ENCODE data around the gene MAGEF1. TPM values are rescaled to one million over a fixed set of nuclear protein-coding genes. Genes with fewer than 3 reads are reported as not detected.

The MAGEF1 gene
- total and polyA plus RNA-seq, 2 of the 8 experiments (the other 6 are each of a cell fraction or from before 2014, with no cell fraction given), result 26.5 to 56.7 TPM

- H3K18ac ChIP-seq (ENCODE audit: extremely low read depth, low read length), result no peak overlapping the region
- no peak overlapping the region for H2BK20ac ChIP-seq (ENCODE audit: low read length)
- H2AK5ac ChIP-seq (ENCODE audit: low read depth, low read length), result no peak overlapping the region
- no peak for TF ChIP-seq JUN (IDR thresholded peaks at IDR 0.05; ENCODE audit: low read depth, low read length)
- TF ChIP-seq EP300 (IDR thresholded peaks at IDR 0.05; ENCODE audit: borderline replicate concordance in 1 of 2, low read depth in 2 of 2, low read length in 2 of 2), result no peak
- TF ChIP-seq SAP30 (IDR thresholded peaks at IDR 0.05; ENCODE audit: insufficient read depth, insufficient replicate concordance, low read length), result no peak
- TF ChIP-seq KDM4A (IDR thresholded peaks at IDR 0.05; ENCODE audit: low read depth, low read length, severe bottlenecking), result no peak
- no peak for TF ChIP-seq BACH1 (IDR thresholded peaks at IDR 0.05; ENCODE audit: low read length)
- H3K79me1 ChIP-seq (ENCODE audit: low read depth, low read length), result no peaks in the 10 kb centered on the region
- 88% methylated on average over 4 of the region's 4 CpGs; no CpG with 5 or more reads in 1 of the 2 experiments for WGBS, 2 experiments (ENCODE audit: extremely low coverage in 1 of 2, insufficient coverage in 1 of 2, insufficient read length in 1 of 2, insufficient replicate concordance in 2 of 2, low coverage in 1 of 2, low lambda C conversion rate in 2 of 2, missing lambda C conversion rate in 1 of 2)
- H2BK120ac ChIP-seq (replicated peaks; ENCODE audit: low read depth, low read length), result no peak overlapping the region
- H3K79me2 ChIP-seq (ENCODE audit: control insufficient read depth in 1 of 2, insufficient read depth in 2 of 2, low read length in 2 of 2), result no peaks in the 10 kb centered on the region
- H3K4me3 ChIP-seq (ENCODE audit: extremely low read depth in 1 of 4, insufficient read depth in 2 of 4, low read depth in 3 of 4, low read length in 4 of 4), result no peak overlapping the region
- peak in 1 of 2 experiments; percentile 26 for DNase-seq (ENCODE audit: low read depth in 1 of 2, low spot score in 2 of 2)
- H2AFZ ChIP-seq (ENCODE audit: low read length), result no peak overlapping the region
- POLR2A ChIA-PET (ENCODE audit: partially characterized antibody), result no interaction called here
- H4K5ac ChIP-seq (ENCODE audit: insufficient read length, low read depth, low read length), result no peak overlapping the region
- no peaks in the 10 kb centered on the region for H3K27me3 ChIP-seq (replicated peaks in 1 of 4; ENCODE audit: control insufficient read depth in 3 of 4, extremely low read depth in 1 of 4, insufficient read depth in 3 of 4, low read length in 3 of 4)
- H3K36me3 ChIP-seq (ENCODE audit: control insufficient read depth in 2 of 4, insufficient read depth in 4 of 4, low read length in 3 of 4), result no peaks in the 10 kb centered on the region
- no peaks in the 10 kb centered on the region for H3K23me2 ChIP-seq (ENCODE audit: low read depth, low read length)
- no peak for FAIRE-seq
- no peak overlapping the region for H3K56ac ChIP-seq (replicated peaks; ENCODE audit: insufficient read length, low read depth, low read length)
- H2BK12ac ChIP-seq (ENCODE audit: low read depth, low read length), result no peak overlapping the region
- H3K23ac ChIP-seq (ENCODE audit: insufficient read length), result no peak overlapping the region
- no peak overlapping the region for H2BK15ac ChIP-seq (ENCODE audit: low read length)
- no peak overlapping the region for H3K4ac ChIP-seq (replicated peaks; ENCODE audit: insufficient read length, low read depth, low read length)
- H4K20me1 ChIP-seq (replicated peaks in 1 of 2; ENCODE audit: control insufficient read depth in 1 of 2, insufficient read depth in 2 of 2, low read length in 2 of 2), result no peaks in the 10 kb centered on the region
- no peak overlapping the region for H3K9ac ChIP-seq (replicated peaks in 1 of 4; ENCODE audit: extremely low read depth in 1 of 4, low read depth in 3 of 4, low read length in 3 of 4)
- H4K8ac ChIP-seq (ENCODE audit: extremely low read depth, insufficient read depth, low read length), result no peak overlapping the region
- CTCF ChIA-PET (ENCODE audit: partially characterized antibody), result interaction anchor here (0.7 to 5.6 kb wide), 3 partner anchors 13 to 64 kb away, joined by 3 to 27 read pairs (median 14); no protein-coding TSS in a partner anchor
- no peak overlapping the region for H2BK5ac ChIP-seq (ENCODE audit: low read depth, low read length)
- no peaks in the 10 kb centered on the region for H3K9me3 ChIP-seq (ENCODE audit: insufficient read depth in 2 of 2, low read depth in 1 of 2, low read length in 1 of 2)
- H3K4me1 ChIP-seq (replicated peaks in 1 of 4; ENCODE audit: control insufficient read depth in 3 of 4, insufficient read depth in 4 of 4, low read length in 3 of 4), result no peaks in the 10 kb centered on the region
- no peak overlapping the region for H4K91ac ChIP-seq (replicated peaks; ENCODE audit: insufficient read length, low read length)
- H3K27ac ChIP-seq (ENCODE audit: low read depth, low read length), result no peak overlapping the region
- H3K4me2 ChIP-seq (ENCODE audit: insufficient read depth in 1 of 2, low read depth in 2 of 2, low read length in 2 of 2), result no peak overlapping the region
- H3K14ac ChIP-seq (ENCODE audit: insufficient read length), result no peak overlapping the region
These were observed 27.1 kb upstream of the MAGEF1 start for GRCh38 chr3:184738982-184739381.
